OCI-LY7 (cell line): ENCODE measurements around the gene ROPN1L. TPM values are rescaled to one million over a fixed set of nuclear protein-coding genes. Genes with fewer than 3 reads are reported as not detected.

ENCODE experiments used
- microRNA-seq: library from miRNA; unstranded; fragments of <30 nt; microRNA quantifications from one replicate; pipeline ENCODE4 v1.2.0, GENCODE V29; 2022; ENCODE audit warnings: borderline replicate concordance
- small RNA-seq: library from RNA; depleted of rRNA; stranded (forward); fragments of <200 nt; gene quantifications from one replicate; pipeline ENCODE3, GENCODE V24; 2014
- total RNA-seq, 2 experiments: library from RNA; depleted of rRNA in 1 of 2; stranded (reverse); fragments of >200 nt in 1 of 2; shearing (Covaris generic) in 1 of 2; gene quantifications; 2 replicates each; pipeline ENCODE4 v1.2.3, GENCODE V29; 2014 to 2022

The ROPN1L gene
- total RNA-seq, 2 experiments from 2014 or later, result 0.35 to 0.36 TPM

Small RNA genes lying within 50 kb of the gene (microRNA-seq; reads per million reads assigned to microRNA genes)
- gene MIR6131, result not detected

Small RNA genes lying within 50 kb of the gene (small RNA-seq; reads per million reads assigned to genes)
- gene MIR6131, result not detected

Other genes starting within 250 kb of the ROPN1L start
- gene ATPSCKMT, start 192.0 kb upstream of the ROPN1L start, total RNA-seq (2014; rRNA removed; shearing (Covaris generic)), result 16.0 and 26.5 TPM in 2 replicates
- gene ATPSCKMT, start 192.0 kb upstream of the ROPN1L start, total RNA-seq (2022), result 22.2 and 24.9 TPM in 2 replicates
- 498 and 551 TPM in 2 replicates for gene CCT5, start 191.6 kb upstream of the ROPN1L start, total RNA-seq (2014; rRNA removed; shearing (Covaris generic))
- gene CCT5, start 191.6 kb upstream of the ROPN1L start, total RNA-seq (2022), result 327 and 389 TPM in 2 replicates
- gene CMBL, start 134.0 kb upstream of the ROPN1L start, total RNA-seq (2014; rRNA removed; shearing (Covaris generic)), result not detected in 2 replicates
- 0.13 TPM in 1 of 2 replicates, not detected in the other for gene CMBL, start 134.0 kb upstream of the ROPN1L start, total RNA-seq (2022)
- gene MARCHF6, start 88.2 kb upstream of the ROPN1L start, total RNA-seq (2014; rRNA removed; shearing (Covaris generic)), result 48.2 and 118 TPM in 2 replicates
- 113 TPM in 2 replicates for gene MARCHF6, start 88.2 kb upstream of the ROPN1L start, total RNA-seq (2022)
- 5.6 TPM in 2 replicates for gene ANKRD33B, start 122.2 kb downstream of the ROPN1L start, total RNA-seq (2014; rRNA removed; shearing (Covaris generic))
- gene ANKRD33B, start 122.2 kb downstream of the ROPN1L start, total RNA-seq (2022), result 10.1 and 11.4 TPM in 2 replicates